ENCODE measurements around the gene CDH22.

CDH22 gene

GRCh38 chr20:46296526-46297250 lies 11.6 kb downstream of the CDH22 start:
- no peak for DNase-seq

DNA sequence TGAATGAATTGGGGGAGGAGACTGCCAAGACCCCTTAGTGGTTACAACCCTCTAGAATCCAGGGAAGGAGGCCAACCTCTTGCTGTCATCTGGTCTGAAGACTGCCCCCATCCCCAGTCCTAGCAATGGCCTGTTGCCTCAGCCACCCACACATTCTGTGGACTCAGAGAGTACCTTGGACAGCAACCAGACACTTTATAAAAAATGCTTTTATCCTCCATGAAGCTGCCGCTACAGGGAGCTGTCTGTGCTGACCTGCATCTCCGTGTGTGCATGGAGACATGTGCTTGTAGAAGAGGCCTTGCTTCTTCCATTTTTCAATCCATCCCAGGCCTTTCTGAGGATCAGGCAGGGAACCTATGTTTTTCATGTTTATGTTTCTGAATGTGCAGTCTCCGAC lies 15.2 kb downstream of the CDH22 start:
- no peak for DNase-seq

- peak; percentile 52 for DNase-seq
These were observed 16.9 kb downstream of the CDH22 start for GRCh38 chr20:46291401-46291800.

GRCh38 chr20:46289432-46289831 lies 18.9 kb downstream of the CDH22 start:
- no peak for DNase-seq

- no peak for DNase-seq
These were observed 21.3 kb downstream of the CDH22 start for GRCh38 chr20:46286977-46287376.

GRCh38 chr20:46286382-46286781 lies 21.9 kb downstream of the CDH22 start:
- DNase-seq, result no peak

GRCh38 chr20:46285740-46286139 lies 22.6 kb downstream of the CDH22 start:
- DNase-seq, result no peak

- DNase-seq, result no peak
These were observed 23.2 kb downstream of the CDH22 start for GRCh38 chr20:46285072-46285471.

DNA sequence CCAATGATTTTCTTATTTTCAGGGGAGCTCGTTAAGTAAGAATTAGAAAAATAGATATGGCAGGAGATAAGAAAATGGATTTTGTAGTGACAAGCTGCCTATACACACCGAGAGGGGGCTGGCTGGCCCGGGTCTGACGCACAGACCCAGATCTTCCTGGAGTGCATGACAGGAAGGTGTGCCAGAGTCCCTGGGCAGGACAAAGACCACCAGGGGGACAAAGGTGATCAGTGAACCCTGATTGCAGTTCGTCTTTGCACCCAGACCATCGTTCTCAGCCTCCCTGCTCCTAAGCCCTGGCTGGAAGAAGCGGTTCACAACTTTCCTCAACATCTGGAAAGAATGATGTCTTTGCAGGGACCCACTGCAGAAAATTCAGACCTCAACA lies 24.3 kb downstream of the CDH22 start:
- DNase-seq, result no peak

DNA sequence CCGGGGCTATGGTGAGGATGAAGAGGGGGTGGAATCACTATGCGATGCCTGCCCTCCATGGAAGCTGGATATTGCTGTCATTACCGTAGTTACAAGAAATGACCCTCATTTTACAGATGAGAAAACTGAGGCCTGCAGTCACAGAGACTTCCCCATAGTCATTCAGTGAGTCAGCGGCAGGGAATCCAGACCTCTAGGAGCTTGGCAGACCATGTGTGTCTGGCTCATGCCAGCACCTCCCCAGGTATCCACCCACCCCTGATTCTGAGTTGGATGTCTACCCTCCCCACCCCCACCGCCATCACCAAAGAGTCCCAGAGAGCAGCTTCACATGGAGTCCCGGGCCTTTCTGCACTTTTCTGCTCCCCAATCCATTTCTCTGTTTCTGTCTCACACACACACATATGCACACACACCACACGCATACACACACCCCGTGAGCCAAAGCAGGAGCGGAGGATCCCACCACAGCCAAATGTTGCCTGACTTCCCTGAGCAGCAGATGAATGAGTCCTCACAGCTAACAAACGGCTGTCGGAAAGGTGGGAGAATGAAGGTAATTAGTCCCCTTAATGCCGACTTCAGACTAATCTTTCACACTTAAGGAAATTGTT lies 24.8 kb downstream of the CDH22 start:
- peak; percentile 40 for DNase-seq

- DNase-seq, result peak; percentile 99
These were observed 25.6 kb downstream of the CDH22 start for GRCh38 chr20:46282669-46283068.

GRCh38 chr20:46279103-46279502 lies 29.2 kb downstream of the CDH22 start:
- DNase-seq, result no peak

GRCh38 chr20:46277602-46278001 lies 30.7 kb downstream of the CDH22 start:
- no peak for DNase-seq

GRCh38 chr20:46276531-46276930 lies 31.8 kb downstream of the CDH22 start:
- DNase-seq, result no peak

- DNase-seq, result no peak
These were observed 33.2 kb downstream of the CDH22 start for GRCh38 chr20:46275091-46275490.

GRCh38 chr20:46273717-46274116 lies 34.6 kb downstream of the CDH22 start:
- DNase-seq, result no peak

DNA sequence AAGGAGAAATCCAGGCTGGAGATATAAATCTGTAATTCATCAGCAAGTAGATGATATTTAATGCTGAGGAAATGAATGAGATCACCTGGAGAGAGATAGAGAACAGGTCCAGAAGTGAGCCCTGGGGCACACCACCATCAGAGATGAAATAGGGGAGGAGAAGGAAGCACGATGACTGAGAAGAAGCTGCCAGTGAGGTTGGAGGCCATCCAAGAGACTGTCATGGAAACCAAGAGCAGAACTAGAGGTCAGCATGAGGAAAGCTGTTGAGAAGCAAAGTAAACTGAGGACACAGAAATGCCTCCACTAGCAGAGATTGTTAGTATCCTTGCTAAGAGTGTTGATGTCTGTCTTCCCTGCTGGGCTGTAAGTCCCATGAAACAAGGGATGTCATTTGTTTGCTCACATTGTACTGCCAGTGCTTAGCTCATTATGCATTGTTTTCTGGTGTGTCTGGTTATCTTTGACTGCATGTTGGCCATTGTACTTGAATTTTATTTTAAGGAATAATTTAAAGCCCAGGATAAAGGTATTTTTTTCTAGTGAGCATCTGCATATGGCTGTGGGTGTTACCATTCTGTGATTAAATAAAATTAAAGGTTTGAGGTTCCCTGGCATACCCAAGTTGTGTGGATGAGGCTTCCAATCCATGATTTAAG lies 35.8 kb downstream of the CDH22 start:
- no peak for DNase-seq

DNA sequence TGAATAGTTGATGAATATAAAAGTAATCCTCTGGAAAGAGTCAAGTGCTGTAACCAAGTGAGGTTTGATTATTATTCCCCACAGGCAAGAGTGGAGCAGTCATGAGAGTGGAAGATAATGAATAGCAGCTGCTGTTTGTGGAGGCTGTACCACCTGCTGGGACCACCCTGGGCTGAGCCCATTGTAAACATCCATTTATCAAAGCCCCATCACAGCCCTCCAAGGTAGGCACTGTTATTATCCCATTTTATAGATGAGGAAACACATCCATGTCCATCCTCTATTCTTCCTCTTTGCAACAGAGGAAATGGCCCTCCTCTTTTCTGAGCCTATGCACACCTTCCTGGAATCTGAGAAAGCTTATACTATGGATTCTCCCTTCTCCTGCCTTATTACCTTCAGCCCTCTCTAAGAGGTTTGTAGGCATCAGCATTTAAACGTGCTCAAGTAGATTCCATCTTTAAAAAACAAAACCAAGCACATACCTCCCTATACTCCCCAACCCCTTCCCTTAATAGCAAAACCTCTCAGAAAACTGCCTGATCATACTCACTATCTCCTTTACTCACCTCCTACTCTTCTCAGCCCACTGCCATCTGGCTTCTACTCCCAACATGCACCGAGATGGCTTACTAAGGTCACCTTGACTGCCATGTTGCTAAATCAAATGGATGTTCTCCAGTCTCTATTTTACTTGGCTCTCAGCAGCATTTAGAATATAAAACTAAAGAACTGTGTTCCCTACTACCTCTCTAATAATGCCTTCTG lies 37.1 kb downstream of the CDH22 start:
- DNase-seq, result peak; percentile 27

- peak; percentile 74 for DNase-seq
These were observed 38.9 kb downstream of the CDH22 start for GRCh38 chr20:46269372-46269771.

- DNase-seq, result no peak
These were observed 39.6 kb downstream of the CDH22 start for GRCh38 chr20:46268662-46269061.

DNA sequence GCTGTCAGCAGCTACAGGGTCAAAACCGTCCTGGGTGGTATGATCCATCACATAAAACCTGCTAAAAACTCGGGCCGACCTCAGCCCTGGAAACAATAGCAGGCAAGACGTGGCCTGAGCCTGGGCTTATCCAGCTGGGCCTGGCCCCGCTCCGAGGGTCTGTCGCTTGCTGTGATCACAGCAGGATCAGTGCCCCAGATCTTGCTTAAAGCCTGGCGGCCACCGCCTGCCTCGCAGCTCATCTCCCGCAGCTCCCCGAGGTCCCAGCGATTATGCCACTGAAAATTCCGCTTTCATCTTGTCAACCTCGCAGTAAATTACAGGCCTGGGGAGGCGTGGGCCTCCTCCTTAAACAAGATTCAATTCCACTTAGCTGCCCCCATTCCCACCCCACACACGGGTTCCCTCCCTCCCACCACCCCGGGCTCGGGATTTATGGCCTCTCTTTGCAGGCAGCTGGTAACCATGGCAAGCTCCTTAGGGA lies 40.1 kb downstream of the CDH22 start:
- DNase-seq, result peak; percentile 98

DNA sequence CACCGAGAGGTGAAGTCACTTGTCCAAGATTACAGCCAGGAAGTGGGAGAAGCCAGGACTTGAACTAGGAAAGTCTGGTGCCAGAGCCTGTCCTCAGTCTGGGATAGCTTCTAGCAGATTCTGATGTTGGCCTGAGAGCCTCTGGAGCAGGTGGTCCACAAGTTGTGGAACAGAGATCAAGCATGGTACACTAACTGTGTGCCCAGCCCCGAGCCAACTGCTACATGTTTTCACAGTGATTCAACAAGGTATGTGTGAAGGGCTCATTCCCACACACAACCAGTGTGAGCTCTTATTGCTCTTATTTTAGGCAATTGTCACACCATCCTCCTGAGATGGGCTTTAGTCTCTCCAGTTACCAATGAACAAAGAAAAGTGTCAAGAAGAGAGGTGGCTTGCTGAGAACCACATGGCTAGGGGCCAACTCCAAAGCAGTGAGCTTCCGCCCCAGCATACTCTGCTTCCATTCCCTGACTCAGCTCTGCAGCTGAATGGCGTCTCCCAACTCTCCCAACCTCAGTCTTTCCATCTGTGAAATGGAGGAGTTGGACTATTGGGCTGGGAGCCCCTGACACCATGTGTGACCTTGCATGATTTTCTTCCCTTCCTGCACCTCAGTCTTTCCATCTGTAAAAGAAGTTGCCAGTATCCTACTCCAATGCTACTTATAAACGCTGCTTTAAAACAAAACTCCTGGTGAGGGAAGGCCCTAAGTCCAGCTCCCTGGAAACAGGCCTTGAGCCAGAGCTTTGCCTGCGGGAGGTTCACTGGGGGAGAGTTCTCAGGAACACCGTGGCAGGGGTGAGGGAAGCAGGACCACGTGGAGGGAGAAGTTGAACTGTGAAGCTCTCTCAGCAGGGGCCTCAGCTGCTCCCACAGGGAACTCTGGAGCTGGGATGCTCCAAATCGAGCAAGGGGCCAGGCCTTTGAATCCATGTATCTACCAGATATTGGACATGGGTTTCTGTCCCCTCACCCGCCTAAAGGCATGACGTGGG lies 40.9 kb downstream of the CDH22 start:
- no peak for DNase-seq

Measured in NCI-H82 (cell line).